OCI-LY7 (cell line): ENCODE data around the gene SNX20. TPM values are rescaled to one million over a fixed set of nuclear protein-coding genes. Genes with fewer than 3 reads are reported as not detected.
A peak's percentile ranks its signal among the peaks of the same experiment; 100 is the strongest.

ENCODE experiments used
- BruUV-seq: library from RNA; stranded (reverse); fragments of 400-500 nt; replicated peaks from 2 replicates; lab custom pipeline; 2021; lab: Mats Ljungman, UMichigan
- CTCF ChIA-PET: fragments of 300-600 bp; sonication (Branson Sonifier 250); formaldehyde crosslinking; loops from one replicate; lab custom pipeline; 2022; ENCODE audit warnings: antibody characterized with exemption; ENCODE audit not compliant: unreplicated experiment; lab: Charles Lee
- POLR2A ChIA-PET: fragments of 300-600 bp; sonication (Branson Sonifier 250); formaldehyde crosslinking; loops from one replicate; lab custom pipeline; 2022; ENCODE audit warnings: antibody characterized with exemption; lab: Charles Lee
- DNase-seq: peaks from one replicate; pipeline ENCODE4 v3.0.0-alpha.2; 2015; ENCODE audit warnings: low spot score
- H2AFZ ChIP-seq: fragments of 200-600 bp; sonication (generic), shearing (Covaris generic); 2 replicates; pipeline ENCODE4 v1.6.1; 2014; ENCODE audit warnings: mild to moderate bottlenecking, antibody characterized with exemption, low read length, moderate library complexity
- H3K27ac ChIP-seq: fragments of 200-600 bp; sonication (generic); 2 replicates; pipeline ENCODE4 v1.5.1; 2014; ENCODE audit warnings: mixed run types, low read depth, mild to moderate bottlenecking, moderate library complexity, low read length, inconsistent platforms; ENCODE audit not compliant: poor library complexity, severe bottlenecking
- H3K36me3 ChIP-seq: fragments of 200-600 bp; sonication (generic); 2 replicates; pipeline ENCODE4 v1.6.1; 2014; ENCODE audit warnings: mild to moderate bottlenecking, antibody characterized with exemption, low read length, moderate library complexity, mixed read lengths; ENCODE audit not compliant: insufficient read depth
- H3K4me1 ChIP-seq: fragments of 200-600 bp; sonication (generic); 2 replicates; pipeline ENCODE4 v1.5.1; 2014; ENCODE audit warnings: mild to moderate bottlenecking, low read length; ENCODE audit not compliant: insufficient read depth, poor library complexity, severe bottlenecking
- H3K4me2 ChIP-seq: fragments of 200-600 bp; sonication (generic); 2 replicates; pipeline ENCODE4 v1.6.1; 2014; ENCODE audit warnings: mild to moderate bottlenecking, low read length
- H3K4me3 ChIP-seq: fragments of 200-600 bp; sonication (generic); 2 replicates; pipeline ENCODE4 v1.5.1; 2014; ENCODE audit warnings: mild to moderate bottlenecking, low read depth, low read length; ENCODE audit not compliant: poor library complexity, severe bottlenecking
- H3K79me2 ChIP-seq: fragments of 200-600 bp; sonication (generic); 2 replicates; pipeline ENCODE4 v1.6.1; 2016; ENCODE audit warnings: low read depth, mild to moderate bottlenecking, low read length, moderate library complexity, mixed read lengths; ENCODE audit not compliant: insufficient read depth
- H3K9me2 ChIP-seq: fragments of 200-600 bp; sonication (generic); 2 replicates; pipeline ENCODE4 v1.6.1; 2016; ENCODE audit warnings: mild to moderate bottlenecking, low read length, mixed read lengths; ENCODE audit not compliant: insufficient read depth
- H3K9me3 ChIP-seq: fragments of 200-600 bp; sonication (generic); 2 replicates; pipeline ENCODE4 v1.6.1; 2014; ENCODE audit warnings: mild to moderate bottlenecking, mixed run types, low read length, mixed read lengths
- H4K20me1 ChIP-seq: fragments of 200-600 bp; sonication (generic); 2 replicates; pipeline ENCODE4 v1.6.1; 2014; ENCODE audit warnings: mild to moderate bottlenecking, antibody characterized with exemption, low read length, moderate library complexity, mixed read lengths; ENCODE audit not compliant: insufficient read depth
- EZH2phosphoT487 ChIP-seq: fragments of 200-600 bp; sonication (generic); IDR thresholded peaks from 2 replicates; pipeline ENCODE4 v1.6.1; 2018; ENCODE audit warnings: low read depth, borderline replicate concordance, mild to moderate bottlenecking, mixed run types, antibody characterized with exemption, low read length, moderate library complexity, mixed read lengths
- intact Hi-C: fragments of 100-400 bp; cut with micrococcal nuclease; formaldehyde crosslinking; loops from one replicate; pipeline ENCODE4 v1.10.0; 2022; ENCODE audit not compliant: unreplicated experiment
- total RNA-seq, 2 experiments: library from RNA; depleted of rRNA in 1 of 2; stranded (reverse); fragments of >200 nt in 1 of 2; shearing (Covaris generic) in 1 of 2; gene quantifications; 2 replicates each; pipeline ENCODE4 v1.2.3, GENCODE V29; 2014 to 2022
- TF ChIP-seq, protein P1 (sequence below): fragments of 200-600 bp; sonication (generic); conservative IDR thresholded peaks from 2 replicates; pipeline ENCODE4 v1.5.1; 2014; ENCODE audit warnings: mild to moderate bottlenecking, antibody characterized with exemption, low read length, moderate library complexity, mixed read lengths

SNX20 gene
- total RNA-seq, 2 experiments from 2014 or later = 1.3 to 5.8 TPM

DNA sequence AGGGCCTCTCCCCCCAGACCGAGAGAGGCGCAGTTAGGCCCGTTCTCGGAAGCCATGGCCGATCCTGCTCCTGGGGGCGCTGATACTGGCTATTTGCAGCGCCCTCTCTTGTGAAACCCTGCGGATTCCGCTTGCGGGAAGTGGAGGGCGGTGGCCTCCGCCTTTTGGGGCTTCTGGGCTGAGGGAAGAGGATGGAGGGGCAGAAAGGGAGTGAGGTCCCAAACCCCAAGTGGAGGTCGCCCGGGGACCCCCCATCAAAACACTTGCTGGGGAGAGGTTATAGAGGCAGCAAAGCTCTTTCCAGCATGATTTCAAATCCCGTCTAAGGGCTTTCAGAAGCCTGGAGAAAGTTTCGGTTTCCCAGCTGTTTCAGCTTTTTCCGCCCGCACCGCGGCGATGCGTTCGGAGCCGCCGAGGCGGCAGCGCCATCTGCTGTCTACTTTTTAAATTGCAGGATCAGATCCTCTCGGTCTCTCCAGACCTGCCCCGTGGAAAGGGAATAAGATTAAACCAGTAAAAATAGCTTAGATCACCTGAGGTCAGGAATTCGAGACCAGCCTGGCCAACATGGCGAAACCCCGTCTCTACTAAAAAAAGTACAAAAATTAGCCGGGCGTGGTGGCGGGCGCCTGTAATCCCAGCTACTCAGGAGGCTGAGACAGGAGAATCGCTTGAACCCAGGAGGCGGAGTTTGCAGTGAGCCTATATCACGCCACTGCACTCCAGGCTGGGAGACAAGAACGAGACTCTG is 15.8 kb downstream of the SNX20 start:
- H3K27ac ChIP-seq = no peak overlapping the region

DNA sequence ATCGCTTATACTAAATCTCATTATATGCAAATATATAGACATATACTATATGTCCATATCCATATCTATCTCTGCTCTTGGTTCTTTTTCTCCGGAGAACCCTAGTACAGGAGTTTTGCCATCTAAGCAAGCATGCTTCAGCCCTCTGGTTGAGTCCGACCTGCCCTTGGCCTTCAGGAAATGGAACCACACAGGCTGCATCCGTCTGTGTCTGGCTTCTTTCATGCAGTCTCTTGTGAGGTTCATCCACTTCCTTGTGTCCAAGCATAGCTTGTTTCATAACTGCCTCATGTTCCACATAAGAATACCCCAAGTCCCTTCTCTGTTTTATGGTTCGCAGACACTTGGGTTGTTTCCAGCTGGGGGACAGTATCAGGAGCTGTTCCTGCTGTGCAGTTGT is 16.8 kb downstream of the SNX20 start:
- no peaks in the 10 kb centered on the region for H3K9me3 ChIP-seq
- H3K9me2 ChIP-seq = no peaks in the 10 kb centered on the region
- CTCF ChIA-PET = interaction anchor here (0.7 kb wide), 1 partner anchor 11 kb away, joined by 3 read pairs; no protein-coding TSS in a partner anchor
- POLR2A ChIA-PET = no interaction called here
- H2AFZ ChIP-seq = no peak overlapping the region
- H3K4me2 ChIP-seq = no peak overlapping the region
- TF ChIP-seq, protein P1, sequence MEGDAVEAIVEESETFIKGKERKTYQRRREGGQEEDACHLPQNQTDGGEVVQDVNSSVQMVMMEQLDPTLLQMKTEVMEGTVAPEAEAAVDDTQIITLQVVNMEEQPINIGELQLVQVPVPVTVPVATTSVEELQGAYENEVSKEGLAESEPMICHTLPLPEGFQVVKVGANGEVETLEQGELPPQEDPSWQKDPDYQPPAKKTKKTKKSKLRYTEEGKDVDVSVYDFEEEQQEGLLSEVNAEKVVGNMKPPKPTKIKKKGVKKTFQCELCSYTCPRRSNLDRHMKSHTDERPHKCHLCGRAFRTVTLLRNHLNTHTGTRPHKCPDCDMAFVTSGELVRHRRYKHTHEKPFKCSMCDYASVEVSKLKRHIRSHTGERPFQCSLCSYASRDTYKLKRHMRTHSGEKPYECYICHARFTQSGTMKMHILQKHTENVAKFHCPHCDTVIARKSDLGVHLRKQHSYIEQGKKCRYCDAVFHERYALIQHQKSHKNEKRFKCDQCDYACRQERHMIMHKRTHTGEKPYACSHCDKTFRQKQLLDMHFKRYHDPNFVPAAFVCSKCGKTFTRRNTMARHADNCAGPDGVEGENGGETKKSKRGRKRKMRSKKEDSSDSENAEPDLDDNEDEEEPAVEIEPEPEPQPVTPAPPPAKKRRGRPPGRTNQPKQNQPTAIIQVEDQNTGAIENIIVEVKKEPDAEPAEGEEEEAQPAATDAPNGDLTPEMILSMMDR = no peak
- TF ChIP-seq EZH2phosphoT487 = no peak
- no peaks in the 10 kb centered on the region for H3K4me1 ChIP-seq
- intact Hi-C loops = no loop called here
- H3K79me2 ChIP-seq = no peaks in the 10 kb centered on the region
- no peak overlapping the region for H3K27ac ChIP-seq
- BruUV-seq = no TSS peak
- no peaks in the 10 kb centered on the region for H4K20me1 ChIP-seq
- H3K4me3 ChIP-seq = no peak overlapping the region
- DNase-seq = no peak
- H3K36me3 ChIP-seq = no peaks in the 10 kb centered on the region

More for the DNA sequence above, 15.8 kb downstream of the SNX20 start:
- Histone ChIP-seq H4K20me1 (no peaks in the 10 kb centered on the region), H3K9me3 (no peaks in the 10 kb centered on the region), H3K9me2 (no peaks in the 10 kb centered on the region), H2AFZ (no peak overlapping the region), H3K4me3 (no peak overlapping the region), H3K36me3 (no peaks in the 10 kb centered on the region), H3K79me2 (no peaks in the 10 kb centered on the region), H3K4me1 (no peaks in the 10 kb centered on the region), H3K4me2 (peak overlapping the region; percentile 50; the same call in 1 of the 2 replicates)
- CTCF ChIA-PET = no interaction called here
- no TSS peak for BruUV-seq
- POLR2A ChIA-PET = no interaction called here
- intact Hi-C loops = no loop called here
- no peak for TF ChIP-seq EZH2phosphoT487
- TF ChIP-seq, protein P1 = peak; percentile 84
- peak; percentile 54 for DNase-seq

DNA sequence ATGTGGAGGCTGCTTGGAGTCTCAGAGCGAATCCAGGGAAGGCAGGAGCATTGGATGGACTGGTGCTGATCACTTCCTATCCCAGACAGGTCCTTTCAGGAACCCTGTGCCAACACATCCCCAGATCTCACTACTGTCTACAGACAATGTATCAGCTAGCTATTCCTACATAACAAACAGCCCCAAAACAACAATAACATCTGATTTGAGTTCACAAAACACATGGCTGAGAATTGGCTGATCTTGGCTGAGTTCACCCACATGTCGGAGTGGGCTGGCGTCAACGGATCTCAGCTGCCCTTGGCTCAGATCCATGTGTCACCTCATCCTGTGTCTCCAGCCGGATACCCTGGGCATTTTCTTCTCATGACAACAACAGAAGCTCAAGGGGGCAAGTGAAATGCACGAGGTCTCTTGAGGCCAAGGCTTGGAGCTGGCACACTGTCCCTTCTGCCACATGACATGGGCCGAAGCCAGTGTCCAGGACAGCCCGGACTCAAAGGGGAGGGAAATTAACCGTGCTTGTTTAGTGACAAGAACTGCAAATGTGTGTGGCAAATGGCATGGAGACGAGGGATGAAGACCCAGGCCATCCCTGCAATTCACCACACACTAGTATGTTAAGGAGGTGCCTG is 18.7 kb downstream of the SNX20 start:
- Histone ChIP-seq H4K20me1 (no peaks in the 10 kb centered on the region), H3K36me3 (no peaks in the 10 kb centered on the region), H3K9me2 (no peaks in the 10 kb centered on the region), H3K9me3 (no peaks in the 10 kb centered on the region), H3K4me1 (no peaks in the 10 kb centered on the region), H2AFZ (no peak overlapping the region), H3K27ac (no peak overlapping the region), H3K79me2 (no peaks in the 10 kb centered on the region), H3K4me2 (no peak overlapping the region), H3K4me3 (no peak overlapping the region)
- intact Hi-C loops = no loop called here
- DNase-seq = no peak
- ChIA-PET POLR2A (interaction anchor here (1.2 kb wide), 1 partner anchor 16 kb away, joined by 4 read pairs; no protein-coding TSS in a partner anchor), CTCF (interaction anchor here (0.6 kb wide), 1 partner anchor 84 kb away, joined by 3 read pairs; no protein-coding TSS in a partner anchor)
- no TSS peak for BruUV-seq
- TF ChIP-seq, protein P1 = no peak
- TF ChIP-seq EZH2phosphoT487 = no peak
